ENCODE results near the gene SLC15A2.
"Not testable (repeated sequence)": the region's sequence is repeated elsewhere in the genome, so short reads cannot be mapped to it uniquely, and the experiment has no call there.

The SLC15A2 gene

GRCh38 chr3:121924734-121925133, 30.5 kb downstream of the SLC15A2 start:
- DNase-seq, result no peak

GRCh38 chr3:121926380-121926779, 32.2 kb downstream of the SLC15A2 start:
- DNase-seq, result no peak

GRCh38 chr3:121938141-121938855, 44.1 kb downstream of the SLC15A2 start:
- not testable (repeated sequence) for DNase-seq

- DNase-seq, result no peak
Observed at GRCh38 chr3:121941592-121941991, 47.4 kb downstream of the SLC15A2 start.

GRCh38 chr3:121942116-121942786, 48.0 kb downstream of the SLC15A2 start:
- DNase-seq, result no peak

GRCh38 chr3:121943431-121943830, 49.2 kb downstream of the SLC15A2 start:
- DNase-seq, result no peak

- no peak for DNase-seq
Observed at GRCh38 chr3:121948641-121949040, 54.4 kb downstream of the SLC15A2 start.

GRCh38 chr3:121951291-121951919, 57.2 kb downstream of the SLC15A2 start:
- no peak for DNase-seq

- no peak for DNase-seq
Observed at GRCh38 chr3:121956363-121956762, 62.2 kb downstream of the SLC15A2 start.

GRCh38 chr3:121957674-121958415, 63.6 kb downstream of the SLC15A2 start:
- no peak for DNase-seq

GRCh38 chr3:121958801-121959200, 64.6 kb downstream of the SLC15A2 start:
- no peak for DNase-seq

GRCh38 chr3:121961283-121961682, 67.1 kb downstream of the SLC15A2 start:
- no peak for DNase-seq

- DNase-seq, result no peak
Observed at GRCh38 chr3:121962443-121962842, 68.2 kb downstream of the SLC15A2 start.

- no peak for DNase-seq
Observed at GRCh38 chr3:121963608-121964007, 69.4 kb downstream of the SLC15A2 start.

GRCh38 chr3:121969631-121970030, 75.4 kb downstream of the SLC15A2 start:
- DNase-seq, result no peak

- no peak for DNase-seq
Observed at GRCh38 chr3:121970047-121970446, 75.8 kb downstream of the SLC15A2 start.

GRCh38 chr3:121974601-121975111, 80.5 kb downstream of the SLC15A2 start:
- no peak for DNase-seq

GRCh38 chr3:121975702-121976302, 81.6 kb downstream of the SLC15A2 start:
- no peak for DNase-seq

- no peak for DNase-seq
Observed at GRCh38 chr3:121976727-121977126, 82.5 kb downstream of the SLC15A2 start.

- DNase-seq, result no peak
Observed at GRCh38 chr3:121979246-121979645, 85.0 kb downstream of the SLC15A2 start.

GRCh38 chr3:121979734-121980449, 85.7 kb downstream of the SLC15A2 start:
- no peak for DNase-seq

- no peak for DNase-seq
Observed at GRCh38 chr3:121980450-121980796, 86.2 kb downstream of the SLC15A2 start.
